Erythroblast (primary cell): ENCODE data around the gene C4BPB.

ENCODE experiments used
- GATA1 ChIP-seq: IDR thresholded peaks from 2 replicates; pipeline ENCODE4 v1.6.1; 2011; ENCODE audit warnings: low read depth, mild to moderate bottlenecking, control low read depth, low read length, moderate library complexity
- POLR2A ChIP-seq: IDR thresholded peaks from 2 replicates; pipeline ENCODE4 v1.6.1; 2011; ENCODE audit warnings: mild to moderate bottlenecking, low read length

DNA sequence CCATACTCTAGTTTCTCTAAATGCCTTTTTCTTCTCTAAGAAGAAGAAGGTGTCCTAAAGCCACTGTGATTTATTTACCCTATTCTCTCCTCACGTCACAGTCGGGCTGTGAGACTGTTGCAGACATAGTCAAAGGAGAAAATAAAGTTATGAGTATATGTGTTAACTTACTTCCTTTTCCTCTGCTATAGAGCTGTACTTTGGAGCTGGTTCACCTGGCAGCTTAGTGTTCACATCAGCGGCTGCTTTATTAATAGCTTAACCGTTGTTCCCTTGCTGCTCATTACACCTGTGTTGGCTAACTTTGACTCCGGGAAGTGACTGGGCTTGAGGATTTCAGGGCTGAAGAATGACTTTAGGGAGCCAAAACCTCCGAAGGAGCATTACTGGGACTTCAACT is 32.0 kb upstream of the C4BPB start:
- TF ChIP-seq POLR2A (no peak), GATA1 (no peak)
